Islet of Langerhans (tissue), 1 donor: ENCODE measurements around the gene SLC9B1.
"Not testable (repeated sequence)": the region's sequence is repeated elsewhere in the genome, so short reads cannot be mapped to it uniquely, and the experiment has no call there.

ENCODE experiments used
- FAIRE-seq: peaks from one replicate; lab custom pipeline; 2011; peaks lifted over from hg19 to GRCh38; lab: Jason Lieb, UNC

Gene SLC9B1

GRCh38 chr4:102871772-102872171 is 147.7 kb downstream of the SLC9B1 start:
- no peak for FAIRE-seq

GRCh38 chr4:102869569-102870197 is 149.8 kb downstream of the SLC9B1 start:
- FAIRE-seq, result no peak

- no peak for FAIRE-seq
Observed at GRCh38 chr4:102868781-102869568, 150.5 kb downstream of the SLC9B1 start, which contains the start of gene CISD2. Gene CISD2, plus strand, starts transcription at chr4:102868992. Its CDS starts 93 bp downstream, at chr4:102869085.

- FAIRE-seq, result no peak
Observed at GRCh38 chr4:102868153-102868780, 151.2 kb downstream of the SLC9B1 start.

- FAIRE-seq, result no peak
Observed at GRCh38 chr4:102867278-102868152, 152.0 kb downstream of the SLC9B1 start.

- not testable (repeated sequence) for FAIRE-seq
Observed at GRCh38 chr4:102865327-102865726, 154.2 kb downstream of the SLC9B1 start.

GRCh38 chr4:102862747-102863146 is 156.8 kb downstream of the SLC9B1 start:
- FAIRE-seq, result no peak

- no peak for FAIRE-seq
Observed at GRCh38 chr4:102862016-102862415, 157.5 kb downstream of the SLC9B1 start.

GRCh38 chr4:102860611-102861324 is 158.7 kb downstream of the SLC9B1 start:
- FAIRE-seq, result no peak

- FAIRE-seq, result no peak
Observed at GRCh38 chr4:102858828-102859464, 160.6 kb downstream of the SLC9B1 start.
